Renal cortex interstitium (tissue), 11 donors: ENCODE measurements around the gene ARHGAP8. TPM values are rescaled to one million over a fixed set of nuclear protein-coding genes. Genes with fewer than 3 reads are reported as not detected.
"Not testable (repeated sequence)": the region's sequence is repeated elsewhere in the genome, so short reads cannot be mapped to it uniquely, and the experiment has no call there.

ENCODE experiments used
- DNase-seq, 11 donors: peaks; one replicate each; pipeline ENCODE4 v3.0.0-alpha.2; 2013; ENCODE audit warnings: low read depth in 9 of 11, low spot score in 4 of 11; ENCODE audit errors: extremely low read depth in 1 of 11
- polyA plus RNA-seq, 3 donors: library from polyadenylated mRNA; unstranded; fragments of 120-200 nt; gene quantifications; one replicate each; pipeline ENCODE4 v1.2.1, GENCODE V29; 2013; ENCODE audit not compliant: insufficient read length in 3 of 3

The ARHGAP8 gene
- polyA plus RNA-seq, 3 donors: 27.4 to 57.7 (median 30.0) TPM

GRCh38 chr22:44734801-44735517 is 17.4 kb upstream of the ARHGAP8 start:
- DNase-seq: no peak

GRCh38 chr22:44735518-44736428 is 16.6 kb upstream of the ARHGAP8 start:
- no peak for DNase-seq

- no peak for DNase-seq
Measured at GRCh38 chr22:44736581-44737405, 15.6 kb upstream of the ARHGAP8 start.

GRCh38 chr22:44737406-44738346 is 14.7 kb upstream of the ARHGAP8 start:
- no peak for DNase-seq

GRCh38 chr22:44738347-44738715 is 14.0 kb upstream of the ARHGAP8 start:
- no peak for DNase-seq

GRCh38 chr22:44739024-44739423 is 13.4 kb upstream of the ARHGAP8 start:
- DNase-seq: no peak

- DNase-seq: not testable (repeated sequence)
Measured at GRCh38 chr22:44739666-44740065, 12.7 kb upstream of the ARHGAP8 start.

GRCh38 chr22:44740307-44740706 is 12.1 kb upstream of the ARHGAP8 start:
- DNase-seq: no peak

- DNase-seq: no peak
Measured at GRCh38 chr22:44741929-44742328, 10.4 kb upstream of the ARHGAP8 start.

GRCh38 chr22:44743247-44743646 is 9.1 kb upstream of the ARHGAP8 start:
- DNase-seq: no peak

GRCh38 chr22:44743804-44744211 is 8.6 kb upstream of the ARHGAP8 start:
- DNase-seq: no peak

- no peak for DNase-seq
Measured at GRCh38 chr22:44745853-44746789, 6.3 kb upstream of the ARHGAP8 start.

GRCh38 chr22:44747784-44748127 is 4.6 kb upstream of the ARHGAP8 start:
- DNase-seq: not testable (repeated sequence)

- no peak for DNase-seq
Measured at GRCh38 chr22:44748524-44748923, 3.9 kb upstream of the ARHGAP8 start.

GRCh38 chr22:44750481-44750880 is 1.9 kb upstream of the ARHGAP8 start:
- DNase-seq: no peak

- DNase-seq: peak in 2 of 11 donors; percentile 65 to 81
Measured at GRCh38 chr22:44753189-44754042, 1.0 kb downstream of the ARHGAP8 start.

GRCh38 chr22:44754998-44755397 is 2.6 kb downstream of the ARHGAP8 start:
- DNase-seq: no peak
